Measurements from ENCODE around the gene BAIAP3.

DNA sequence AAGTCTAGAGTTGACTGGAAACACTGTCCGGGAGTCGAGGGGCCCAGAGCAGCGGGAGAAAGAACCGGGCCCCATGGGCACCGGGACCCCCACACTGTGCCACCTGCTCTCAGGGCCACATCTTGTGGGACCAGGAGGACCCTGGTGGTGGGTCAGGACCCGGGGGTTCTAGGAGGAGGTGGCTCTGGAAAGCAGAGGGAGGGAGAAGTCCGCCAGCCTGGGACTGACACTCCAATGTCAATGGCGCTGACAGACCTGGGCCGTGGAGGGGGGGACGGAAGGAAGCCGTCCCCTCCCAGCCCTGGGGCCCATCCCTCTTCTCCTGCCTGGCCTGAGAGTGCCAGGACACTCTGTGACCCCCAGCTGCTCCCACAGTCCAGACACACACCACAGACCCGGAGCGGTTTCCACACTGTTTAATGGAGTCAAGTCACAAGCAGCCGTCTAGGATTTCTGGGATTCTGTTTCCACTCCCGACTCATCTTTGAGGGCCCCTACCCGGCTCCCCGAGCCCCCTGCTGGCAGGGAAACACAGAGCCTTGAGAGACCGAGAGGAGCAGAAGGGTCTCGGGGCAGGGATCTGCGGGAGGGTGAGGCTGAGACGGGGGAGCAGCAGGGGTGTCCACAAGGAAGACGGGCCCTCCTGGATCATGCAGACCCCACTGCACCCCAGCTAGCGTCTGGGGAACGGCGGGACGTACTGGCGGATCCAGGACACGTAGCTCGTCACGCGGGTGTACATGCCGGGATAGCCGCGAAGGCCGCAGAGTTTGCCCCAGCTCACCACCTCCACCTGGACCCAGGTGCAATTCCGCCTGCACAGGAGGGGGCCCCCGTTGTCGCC lies 47.6 kb upstream of the BAIAP3 start:
- no peak for TF ChIP-seq POLR2A (IDR thresholded peaks at IDR 0.05)
- TF ChIP-seq, protein P1, sequence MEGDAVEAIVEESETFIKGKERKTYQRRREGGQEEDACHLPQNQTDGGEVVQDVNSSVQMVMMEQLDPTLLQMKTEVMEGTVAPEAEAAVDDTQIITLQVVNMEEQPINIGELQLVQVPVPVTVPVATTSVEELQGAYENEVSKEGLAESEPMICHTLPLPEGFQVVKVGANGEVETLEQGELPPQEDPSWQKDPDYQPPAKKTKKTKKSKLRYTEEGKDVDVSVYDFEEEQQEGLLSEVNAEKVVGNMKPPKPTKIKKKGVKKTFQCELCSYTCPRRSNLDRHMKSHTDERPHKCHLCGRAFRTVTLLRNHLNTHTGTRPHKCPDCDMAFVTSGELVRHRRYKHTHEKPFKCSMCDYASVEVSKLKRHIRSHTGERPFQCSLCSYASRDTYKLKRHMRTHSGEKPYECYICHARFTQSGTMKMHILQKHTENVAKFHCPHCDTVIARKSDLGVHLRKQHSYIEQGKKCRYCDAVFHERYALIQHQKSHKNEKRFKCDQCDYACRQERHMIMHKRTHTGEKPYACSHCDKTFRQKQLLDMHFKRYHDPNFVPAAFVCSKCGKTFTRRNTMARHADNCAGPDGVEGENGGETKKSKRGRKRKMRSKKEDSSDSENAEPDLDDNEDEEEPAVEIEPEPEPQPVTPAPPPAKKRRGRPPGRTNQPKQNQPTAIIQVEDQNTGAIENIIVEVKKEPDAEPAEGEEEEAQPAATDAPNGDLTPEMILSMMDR (IDR thresholded peaks at IDR 0.05) = no peak

All from Peyer's patch (tissue), 4 donors.